ENCODE results near the gene SDK1.

SDK1 gene

GRCh38 chr7:3943779-3944520 is 642.9 kb downstream of the SDK1 start:
- Histone ChIP-seq H3K9me3 (ENCODE audit: control insufficient read depth, insufficient read depth, low read depth, low read length) (no peaks in the 10 kb centered on the region), H3K4me3 (ENCODE audit: low read depth, low read length) (no peak overlapping the region), H3K36me3 (ENCODE audit: control insufficient read depth in 2 of 2, insufficient read depth in 1 of 2, low read length in 2 of 2) (no peaks in the 10 kb centered on the region), H3K4me1 (ENCODE audit: control insufficient read depth, insufficient read depth, low read length) (no peaks in the 10 kb centered on the region), H3K27ac (ENCODE audit: extremely low read depth, low read depth, low read length) (no peak overlapping the region)
- TF ChIP-seq ZNF132 (tag by site-specific recombination; IDR thresholded peaks at IDR 0.05; ENCODE audit: borderline replicate concordance) (no peak), TRIM28 (IDR thresholded peaks at IDR 0.05; ENCODE audit: borderline replicate concordance, low read length) (no peak), PRDM4 (tag by site-specific recombination; IDR thresholded peaks at IDR 0.05) (no peak), ZNF548 (tag by site-specific recombination; IDR thresholded peaks at IDR 0.05) (no peak), ZNF518A (tag by site-specific recombination; conservative IDR thresholded peaks at IDR 0.05; ENCODE audit: low read depth) (no peak), ZBTB49 (tag by site-specific recombination; IDR thresholded peaks at IDR 0.05; ENCODE audit: low read depth) (no peak), YY2 (tag by site-specific recombination; IDR thresholded peaks at IDR 0.05) (no peak), ZNF645 (tag by site-specific recombination; IDR thresholded peaks at IDR 0.05) (no peak), ZFP41 (tag by site-specific recombination; IDR thresholded peaks at IDR 0.05; ENCODE audit: borderline replicate concordance) (no peak), ZNF10 (tag by site-specific recombination; IDR thresholded peaks at IDR 0.05) (no peak), KLF10 (tag by site-specific recombination; IDR thresholded peaks at IDR 0.05) (no peak), OVOL3 (tag by site-specific recombination; IDR thresholded peaks at IDR 0.05) (no peak), ZSCAN16 (tag by site-specific recombination; IDR thresholded peaks at IDR 0.05) (no peak), ZNF561 (tag by site-specific recombination; IDR thresholded peaks at IDR 0.05; ENCODE audit: borderline replicate concordance) (no peak), HOXC10 (CRISPR knock-in tag; IDR thresholded peaks at IDR 0.05) (no peak), ATF2 (tag by site-specific recombination; IDR thresholded peaks at IDR 0.05; ENCODE audit: low read depth) (no peak), ZEB2 (tag by site-specific recombination; IDR thresholded peaks at IDR 0.05) (no peak)
- TF ChIP-seq, protein P1, sequence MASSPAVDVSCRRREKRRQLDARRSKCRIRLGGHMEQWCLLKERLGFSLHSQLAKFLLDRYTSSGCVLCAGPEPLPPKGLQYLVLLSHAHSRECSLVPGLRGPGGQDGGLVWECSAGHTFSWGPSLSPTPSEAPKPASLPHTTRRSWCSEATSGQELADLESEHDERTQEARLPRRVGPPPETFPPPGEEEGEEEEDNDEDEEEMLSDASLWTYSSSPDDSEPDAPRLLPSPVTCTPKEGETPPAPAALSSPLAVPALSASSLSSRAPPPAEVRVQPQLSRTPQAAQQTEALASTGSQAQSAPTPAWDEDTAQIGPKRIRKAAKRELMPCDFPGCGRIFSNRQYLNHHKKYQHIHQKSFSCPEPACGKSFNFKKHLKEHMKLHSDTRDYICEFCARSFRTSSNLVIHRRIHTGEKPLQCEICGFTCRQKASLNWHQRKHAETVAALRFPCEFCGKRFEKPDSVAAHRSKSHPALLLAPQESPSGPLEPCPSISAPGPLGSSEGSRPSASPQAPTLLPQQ (tag by site-specific recombination; IDR thresholded peaks at IDR 0.05), result no peak
- ChIA-PET POLR2A (no interaction called here), CTCF (no interaction called here)

All from HEK293 (cell line).